Common myeloid progenitor, CD34-positive (primary cell): ENCODE results near the gene ZIC1.

Experiments used
- CTCF ChIA-PET: fragments of 350-600 bp; sonication (Branson Sonifier 250); formaldehyde crosslinking; loops from one replicate; lab custom pipeline; 2021; ENCODE audit warnings: antibody characterized with exemption; lab: Charles Lee
- POLR2A ChIA-PET: fragments of 350-600 bp; sonication (Branson Sonifier 250); formaldehyde crosslinking; loops from one replicate; lab custom pipeline; 2021; ENCODE audit warnings: antibody characterized with exemption; lab: Charles Lee
- DNase-seq, 3 donors: peaks; one replicate each; pipeline versions ENCODE4 v3.0.0 to v3.0.0-alpha.2; 2013
- H3K27ac ChIP-seq, 2 experiments: 1 replicate in 1 of 2; 2 replicates in 1 of 2; pipeline ENCODE4 v1.7.0; 2013; ENCODE audit warnings: inconsistent platforms in 2 of 2, low read length in 2 of 2, mild to moderate bottlenecking in 2 of 2, low read depth in 1 of 2, moderate library complexity in 1 of 2; ENCODE audit not compliant: severe bottlenecking in 2 of 2, insufficient read depth in 1 of 2, poor library complexity in 1 of 2
- H3K27me3 ChIP-seq, 5 experiments: replicated peaks in 2 of 5; 1 replicate in 3 of 5; 2 replicates in 2 of 5; pipeline versions ENCODE4 v1.6.1 to v1.7.0; 2013; ENCODE audit warnings: low read length in 4 of 5, mild to moderate bottlenecking in 2 of 5, moderate library complexity in 2 of 5, inconsistent platforms in 1 of 5; ENCODE audit not compliant: insufficient read depth in 5 of 5, control insufficient read depth in 4 of 5
- H3K36me3 ChIP-seq, 4 experiments: 1 replicate in 2 of 4; 2 replicates in 2 of 4; pipeline versions ENCODE4 v1.6.1 to v1.7.0; 2013; ENCODE audit warnings: low read length in 3 of 4, control low read depth in 1 of 4, mild to moderate bottlenecking in 1 of 4; ENCODE audit not compliant: control insufficient read depth in 4 of 4, insufficient read depth in 4 of 4
- H3K4me1 ChIP-seq, 4 experiments: 1 replicate in 3 of 4; 2 replicates in 1 of 4; pipeline versions ENCODE4 v1.6.1 to v1.7.1; 2013; ENCODE audit warnings: low read length in 3 of 4, mild to moderate bottlenecking in 3 of 4, control low read depth in 1 of 4, inconsistent platforms in 1 of 4, moderate library complexity in 1 of 4; ENCODE audit not compliant: control insufficient read depth in 4 of 4, insufficient read depth in 4 of 4; ENCODE audit errors: control extremely low read depth in 1 of 4
- H3K4me3 ChIP-seq, 7 experiments: 1 replicate in 4 of 7; 2 replicates in 3 of 7; pipeline versions ENCODE4 v1.5.1 to v1.7.0; 2013; ENCODE audit warnings: mild to moderate bottlenecking in 7 of 7, low read length in 6 of 7, moderate library complexity in 6 of 7, inconsistent platforms in 2 of 7, low read depth in 2 of 7, control low read depth in 1 of 7; ENCODE audit not compliant: insufficient read depth in 4 of 7, control insufficient read depth in 1 of 7; ENCODE audit errors: extremely low read depth in 1 of 7
- H3K9me3 ChIP-seq, 5 experiments: 1 replicate in 4 of 5; 2 replicates in 1 of 5; pipeline versions ENCODE4 v1.6.1 to v1.7.1; 2013; ENCODE audit warnings: low read length in 4 of 5, mild to moderate bottlenecking in 2 of 5, inconsistent platforms in 1 of 5, low read depth in 1 of 5, moderate library complexity in 1 of 5; ENCODE audit not compliant: control insufficient read depth in 4 of 5, insufficient read depth in 2 of 5; ENCODE audit errors: control extremely low read depth in 1 of 5
- WGBS: methylation state at CpG from one replicate; pipeline ENCODE4 v1.1.5; 2013; ENCODE audit not compliant: insufficient coverage; 5-methylcytosine and 5-hydroxymethylcytosine counted together

Gene ZIC1

DNA sequence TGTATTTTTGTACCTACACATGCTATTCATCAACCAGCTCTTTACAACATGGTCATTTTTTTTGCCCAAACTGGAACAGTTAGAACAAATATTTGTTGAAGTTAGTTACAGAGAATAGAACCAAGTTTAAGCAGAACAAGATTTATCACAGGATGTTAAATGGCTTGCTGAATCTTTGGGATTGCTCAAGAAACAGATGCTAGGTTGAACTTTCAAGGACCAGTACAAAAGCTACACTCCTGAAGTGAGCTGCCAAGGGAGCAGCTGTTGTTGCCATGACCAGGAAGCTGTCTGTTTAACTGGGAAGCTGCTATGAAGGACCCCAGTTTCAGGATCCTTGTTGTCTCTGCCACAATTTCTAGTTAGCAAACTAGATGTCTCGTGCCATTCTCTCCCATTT, 53.7 kb downstream of the ZIC1 start:
- ChIA-PET POLR2A (no interaction called here), CTCF (no interaction called here)
- Histone ChIP-seq H3K27me3 (no peaks in the 10 kb centered on the region), H3K4me1 (no peaks in the 10 kb centered on the region), H3K9me3 (no peaks in the 10 kb centered on the region), H3K4me3 (no peak overlapping the region), H3K27ac (no peak overlapping the region), H3K36me3 (no peaks in the 10 kb centered on the region)
- no CpG with 5 or more reads among the region's 1 CpG for WGBS
- no peak for DNase-seq
